ENCODE measurements around the gene FBXL7. TPM values are rescaled to one million over a fixed set of nuclear protein-coding genes. Genes with fewer than 3 reads are reported as not detected.

FBXL7 gene
- total RNA-seq, 2 experiments from 2014 or later, result not detected

DNA sequence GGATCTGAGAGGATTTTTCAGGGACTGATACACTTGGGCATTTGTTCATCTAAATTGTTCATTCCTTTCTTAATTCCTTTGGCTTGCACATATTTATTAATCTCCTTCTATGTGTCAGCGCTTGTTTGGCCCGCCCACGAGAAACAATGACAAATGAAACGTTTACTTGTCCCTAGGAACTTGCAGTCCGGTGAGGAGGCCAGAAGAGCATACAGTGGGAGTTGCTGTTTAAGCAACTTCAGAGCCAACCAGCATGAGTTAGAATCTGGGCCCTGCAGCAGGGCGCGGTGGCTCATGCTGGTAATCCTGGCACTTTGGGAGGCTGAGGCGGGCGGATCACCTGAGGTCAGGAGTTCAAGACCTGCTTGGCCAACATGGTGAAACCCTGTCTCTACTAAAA, 18.8 kb downstream of the FBXL7 start:
- H3K27me3 Mint-ChIP-seq, result no peaks in the 10 kb centered on the region
- H3K4me1 Mint-ChIP-seq (ENCODE audit: low read depth), result no peaks in the 10 kb centered on the region
- TF ChIP-seq, protein P1, sequence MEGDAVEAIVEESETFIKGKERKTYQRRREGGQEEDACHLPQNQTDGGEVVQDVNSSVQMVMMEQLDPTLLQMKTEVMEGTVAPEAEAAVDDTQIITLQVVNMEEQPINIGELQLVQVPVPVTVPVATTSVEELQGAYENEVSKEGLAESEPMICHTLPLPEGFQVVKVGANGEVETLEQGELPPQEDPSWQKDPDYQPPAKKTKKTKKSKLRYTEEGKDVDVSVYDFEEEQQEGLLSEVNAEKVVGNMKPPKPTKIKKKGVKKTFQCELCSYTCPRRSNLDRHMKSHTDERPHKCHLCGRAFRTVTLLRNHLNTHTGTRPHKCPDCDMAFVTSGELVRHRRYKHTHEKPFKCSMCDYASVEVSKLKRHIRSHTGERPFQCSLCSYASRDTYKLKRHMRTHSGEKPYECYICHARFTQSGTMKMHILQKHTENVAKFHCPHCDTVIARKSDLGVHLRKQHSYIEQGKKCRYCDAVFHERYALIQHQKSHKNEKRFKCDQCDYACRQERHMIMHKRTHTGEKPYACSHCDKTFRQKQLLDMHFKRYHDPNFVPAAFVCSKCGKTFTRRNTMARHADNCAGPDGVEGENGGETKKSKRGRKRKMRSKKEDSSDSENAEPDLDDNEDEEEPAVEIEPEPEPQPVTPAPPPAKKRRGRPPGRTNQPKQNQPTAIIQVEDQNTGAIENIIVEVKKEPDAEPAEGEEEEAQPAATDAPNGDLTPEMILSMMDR (IDR thresholded peaks at IDR 0.05), result no peak
- intact Hi-C loops (cut with DNase I, micrococcal nuclease), result no loop called here
- Histone ChIP-seq H3K9me3 (ENCODE audit: control insufficient read depth in 1 of 2, insufficient read depth in 1 of 2, low read length in 2 of 2) (peaks cover 0 to 6% of the 10 kb centered on the region in 2 experiments), H3K27ac (ENCODE audit: low read depth in 1 of 2, low read length in 2 of 2) (no peak overlapping the region), H3K4me1 (ENCODE audit: insufficient read depth, low read length) (no peaks in the 10 kb centered on the region), H3K36me3 (ENCODE audit: insufficient read depth, low read length) (no peaks in the 10 kb centered on the region), H3K27me3 (ENCODE audit: control insufficient read depth in 1 of 2, insufficient read depth in 2 of 2, low read length in 2 of 2) (no peaks in the 10 kb centered on the region), H3K4me3 (ENCODE audit: low read length) (no peak overlapping the region)
- H3K4me3 Mint-ChIP-seq, result no peak overlapping the region
- ChIA-PET POLR2A (no interaction called here), CTCF (no interaction called here)
- no peaks in the 10 kb centered on the region for H3K36me3 Mint-ChIP-seq (ENCODE audit: low read depth)
- H3K9me3 Mint-ChIP-seq, result peaks cover 6% of the 10 kb centered on the region
- DNase-seq, result no peak
- H3K27ac Mint-ChIP-seq, result no peak overlapping the region
- ATAC-seq (ENCODE audit: poor library complexity), result no peak

DNA sequence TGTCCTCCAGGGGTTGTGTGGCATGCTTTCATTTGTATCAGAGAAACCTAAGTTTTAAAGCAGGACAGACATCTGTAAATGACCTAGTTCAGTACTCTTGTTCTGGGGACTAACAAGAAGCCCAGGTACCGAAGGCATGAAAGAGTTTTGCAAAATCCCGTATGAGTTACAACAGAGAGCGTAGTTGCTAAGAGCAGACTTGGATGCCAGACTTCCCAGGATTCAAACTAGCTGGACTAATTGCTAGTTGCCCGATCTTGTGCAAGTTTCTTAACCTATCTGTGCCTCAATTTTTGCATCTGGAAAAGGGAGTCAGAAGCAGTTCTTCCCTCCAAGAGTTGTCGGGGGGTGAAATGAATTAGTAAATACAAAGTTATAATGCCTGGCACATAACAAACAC, 20.9 kb downstream of the FBXL7 start:
- H3K27ac Mint-ChIP-seq, result no peak overlapping the region
- Histone ChIP-seq H3K9me3 (ENCODE audit: control insufficient read depth in 1 of 2, insufficient read depth in 1 of 2, low read length in 2 of 2) (peaks cover 0 to 6% of the 10 kb centered on the region in 2 experiments), H3K36me3 (ENCODE audit: insufficient read depth, low read length) (no peaks in the 10 kb centered on the region), H3K4me3 (ENCODE audit: low read length) (no peak overlapping the region), H3K27me3 (ENCODE audit: control insufficient read depth in 1 of 2, insufficient read depth in 2 of 2, low read length in 2 of 2) (no peaks in the 10 kb centered on the region), H3K27ac (ENCODE audit: low read depth in 1 of 2, low read length in 2 of 2) (no peak overlapping the region), H3K4me1 (ENCODE audit: insufficient read depth, low read length) (no peaks in the 10 kb centered on the region)
- H3K9me3 Mint-ChIP-seq, result peaks cover 8% of the 10 kb centered on the region
- ChIA-PET CTCF (no interaction called here), POLR2A (no interaction called here)
- intact Hi-C loops (cut with DNase I, micrococcal nuclease), result no loop called here
- no peaks in the 10 kb centered on the region for H3K27me3 Mint-ChIP-seq
- no peak for DNase-seq
- H3K36me3 Mint-ChIP-seq (ENCODE audit: low read depth), result no peaks in the 10 kb centered on the region
- no peaks in the 10 kb centered on the region for H3K4me1 Mint-ChIP-seq (ENCODE audit: low read depth)
- TF ChIP-seq, protein P1 (IDR thresholded peaks at IDR 0.05), result no peak
- no peak overlapping the region for H3K4me3 Mint-ChIP-seq
- no peak for ATAC-seq (ENCODE audit: poor library complexity)

DNA sequence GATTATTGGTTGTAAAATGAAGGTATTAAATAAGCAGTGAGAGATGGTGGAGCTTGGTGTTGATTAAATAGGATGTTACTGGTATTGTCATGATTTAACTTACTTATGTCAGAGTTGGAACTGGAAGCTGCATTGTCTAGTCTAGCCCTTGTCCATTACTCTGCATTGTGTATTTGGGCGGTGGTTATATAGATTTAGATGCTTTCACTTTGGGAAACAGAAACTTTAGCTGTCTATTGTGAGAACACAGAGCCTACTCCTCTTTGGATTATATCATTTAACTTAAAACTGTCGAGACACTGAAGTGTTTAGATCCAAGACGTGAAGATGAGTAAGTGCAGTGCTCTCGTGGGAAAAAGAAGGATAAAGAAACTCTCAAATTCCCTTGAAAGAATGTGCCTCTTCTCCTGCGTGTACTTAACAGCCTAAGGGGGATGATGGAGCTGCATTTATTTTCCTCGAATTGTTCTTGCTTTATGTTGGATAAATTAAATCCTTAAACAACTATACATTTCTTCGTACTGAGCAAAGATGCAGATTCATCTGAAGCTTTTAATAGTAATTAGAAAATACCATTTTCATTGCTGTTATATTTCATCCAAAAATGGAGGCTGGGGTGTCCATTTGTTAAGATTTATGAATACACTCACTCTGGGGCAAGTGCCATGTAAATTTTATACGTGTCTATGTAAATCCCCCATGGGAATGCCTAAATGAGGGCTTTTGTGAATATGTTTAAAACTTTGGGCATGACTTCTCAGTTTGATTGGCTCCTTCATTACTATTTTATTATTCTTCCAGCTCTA, 21.6 kb downstream of the FBXL7 start:
- H3K4me1 ChIP-seq (ENCODE audit: insufficient read depth, low read length), result no peaks in the 10 kb centered on the region
- CTCF ChIA-PET, result no interaction called here
- Mint-ChIP-seq H3K4me3 (no peak overlapping the region), H3K27ac (no peak overlapping the region), H3K36me3 (ENCODE audit: low read depth) (no peaks in the 10 kb centered on the region), H3K27me3 (no peaks in the 10 kb centered on the region), H3K4me1 (ENCODE audit: low read depth) (no peaks in the 10 kb centered on the region), H3K9me3 (peaks cover 9% of the 10 kb centered on the region)
- TF ChIP-seq, protein P1 (IDR thresholded peaks at IDR 0.05), result no peak
- no peak for DNase-seq
- no peak overlapping the region for H3K27ac ChIP-seq (ENCODE audit: low read depth in 1 of 2, low read length in 2 of 2)
- H3K9me3 ChIP-seq (ENCODE audit: control insufficient read depth in 1 of 2, insufficient read depth in 1 of 2, low read length in 2 of 2), result peaks cover 0 to 6% of the 10 kb centered on the region in 2 experiments
- no peaks in the 10 kb centered on the region for H3K36me3 ChIP-seq (ENCODE audit: insufficient read depth, low read length)
- ATAC-seq (ENCODE audit: poor library complexity), result no peak
- H3K4me3 ChIP-seq (ENCODE audit: low read length), result no peak overlapping the region
- no peaks in the 10 kb centered on the region for H3K27me3 ChIP-seq (ENCODE audit: control insufficient read depth in 1 of 2, insufficient read depth in 2 of 2, low read length in 2 of 2)
- POLR2A ChIA-PET, result no interaction called here
- intact Hi-C loops (cut with DNase I, micrococcal nuclease), result no loop called here
